Measurements from ENCODE around the gene MT1H. TPM values are rescaled to one million over a fixed set of nuclear protein-coding genes. Genes with fewer than 3 reads are reported as not detected.

Gene MT1H
- total RNA-seq, 2 experiments from 2014 or later = 0.61 TPM; not detected in 1

GRCh38 chr16:56686758-56687157 lies 17.1 kb downstream of the MT1H start:
- no peaks in the 10 kb centered on the region for H3K9me3 Mint-ChIP-seq (ENCODE audit: low read depth)

GRCh38 chr16:56688762-56689161 lies 19.1 kb downstream of the MT1H start:
- no peak for ATAC-seq
- POLR2A ChIA-PET = no interaction called here
- intact Hi-C loops (cut with DNase I, micrococcal nuclease) = no loop called here
- Mint-ChIP-seq H3K27ac (no peak overlapping the region), H3K4me3 (no peak overlapping the region), H3K9me3 (ENCODE audit: low read depth) (no peaks in the 10 kb centered on the region), H3K27me3 (no peaks in the 10 kb centered on the region), H3K4me1 (peaks cover 4% of the 10 kb centered on the region), H3K36me3 (ENCODE audit: low read depth) (peaks cover 14% of the 10 kb centered on the region)
- DNase-seq = no peak
- CTCF ChIA-PET = interaction anchor here (0.6 to 1.8 kb wide), 3 partner anchors 13 to 172 kb away, joined by 3 to 6 read pairs (median 3); no protein-coding TSS in a partner anchor

More at GRCh38 chr16:56686758-56687157, 17.1 kb downstream of the MT1H start:
- no peaks in the 10 kb centered on the region for H3K27me3 Mint-ChIP-seq
- intact Hi-C loops (cut with DNase I, micrococcal nuclease) = no loop called here
- no peak overlapping the region for H3K27ac Mint-ChIP-seq
- ATAC-seq (no peak), DNase-seq (no peak)
- POLR2A ChIA-PET = no interaction called here
- peaks cover 16% of the 10 kb centered on the region for H3K4me1 Mint-ChIP-seq
- CTCF ChIA-PET = no interaction called here
- H3K4me3 Mint-ChIP-seq = no peak overlapping the region
- peaks cover 17% of the 10 kb centered on the region for H3K36me3 Mint-ChIP-seq (ENCODE audit: low read depth)

- H3K4me3 Mint-ChIP-seq = no peak overlapping the region
- ChIA-PET POLR2A (no interaction called here), CTCF (interaction anchor here (1.0 to 1.8 kb wide), 2 partner anchors 13 kb away, joined by 3 to 6 read pairs; no protein-coding TSS in a partner anchor)
- DNase-seq = no peak
- peaks cover 3% of the 10 kb centered on the region for H3K4me1 Mint-ChIP-seq
- H3K27me3 Mint-ChIP-seq = no peaks in the 10 kb centered on the region
- H3K36me3 Mint-ChIP-seq (ENCODE audit: low read depth) = peaks cover 11% of the 10 kb centered on the region
- H3K27ac Mint-ChIP-seq = no peak overlapping the region
- no peak for ATAC-seq
- H3K9me3 Mint-ChIP-seq (ENCODE audit: low read depth) = no peaks in the 10 kb centered on the region
- intact Hi-C loops (cut with DNase I, micrococcal nuclease) = no loop called here
Measured at GRCh38 chr16:56689171-56689570, 19.6 kb downstream of the MT1H start.

GRCh38 chr16:56690420-56691122 lies 21.0 kb downstream of the MT1H start:
- CTCF ChIA-PET = interaction anchor here (0.6 kb wide), 1 partner anchor 10 kb away, joined by 3 read pairs; no protein-coding TSS in a partner anchor
- Mint-ChIP-seq H3K27ac (no peak overlapping the region), H3K4me3 (no peak overlapping the region), H3K9me3 (ENCODE audit: low read depth) (no peaks in the 10 kb centered on the region), H3K4me1 (no peaks in the 10 kb centered on the region), H3K27me3 (no peaks in the 10 kb centered on the region), H3K36me3 (ENCODE audit: low read depth) (peaks cover 9% of the 10 kb centered on the region)
- intact Hi-C loops (cut with DNase I, micrococcal nuclease) = no loop called here
- DNase-seq (no peak), ATAC-seq (no peak)
- POLR2A ChIA-PET = no interaction called here

- Mint-ChIP-seq H3K27ac (no peak overlapping the region), H3K4me3 (no peak overlapping the region), H3K4me1 (no peaks in the 10 kb centered on the region), H3K9me3 (ENCODE audit: low read depth) (no peaks in the 10 kb centered on the region), H3K27me3 (no peaks in the 10 kb centered on the region), H3K36me3 (ENCODE audit: low read depth) (peaks cover under 1% of the 10 kb centered on the region)
- ATAC-seq (no peak), DNase-seq (no peak)
- ChIA-PET CTCF (no interaction called here), POLR2A (no interaction called here)
- intact Hi-C loops (cut with DNase I, micrococcal nuclease) = no loop called here
Measured at GRCh38 chr16:56691885-56692284, 22.3 kb downstream of the MT1H start.

- Mint-ChIP-seq H3K4me3 (no peak overlapping the region), H3K27ac (no peak overlapping the region), H3K27me3 (no peaks in the 10 kb centered on the region), H3K4me1 (no peaks in the 10 kb centered on the region), H3K9me3 (ENCODE audit: low read depth) (no peaks in the 10 kb centered on the region), H3K36me3 (ENCODE audit: low read depth) (no peaks in the 10 kb centered on the region)
- intact Hi-C loops (cut with DNase I, micrococcal nuclease) = no loop called here
- no peak for ATAC-seq
- POLR2A ChIA-PET = no interaction called here
- CTCF ChIA-PET = interaction anchor here (0.6 to 2.3 kb wide), 2 partner anchors 14 to 118 kb away, joined by 3 to 8 read pairs; no protein-coding TSS in a partner anchor
- DNase-seq = no peak
Measured at GRCh38 chr16:56695246-56695645, 25.6 kb downstream of the MT1H start.

GRCh38 chr16:56697456-56698155 lies 28.0 kb downstream of the MT1H start:
- H3K27ac Mint-ChIP-seq = no peak overlapping the region
- H3K27me3 Mint-ChIP-seq = no peaks in the 10 kb centered on the region
- ChIA-PET CTCF (interaction anchor here (0.7 to 1.8 kb wide), 4 partner anchors 40 to 1232 kb away, joined by 3 to 8 read pairs (median 4); no protein-coding TSS in a partner anchor), POLR2A (no interaction called here)
- no peak for DNase-seq
- H3K4me3 Mint-ChIP-seq = no peak overlapping the region
- intact Hi-C loops (cut with DNase I, micrococcal nuclease) = no loop called here
- H3K36me3 Mint-ChIP-seq (ENCODE audit: low read depth) = no peaks in the 10 kb centered on the region
- peaks cover 8% of the 10 kb centered on the region for H3K4me1 Mint-ChIP-seq
- no peak for ATAC-seq
- H3K9me3 Mint-ChIP-seq (ENCODE audit: low read depth) = no peaks in the 10 kb centered on the region

- Mint-ChIP-seq H3K9me3 (ENCODE audit: low read depth) (no peaks in the 10 kb centered on the region), H3K27me3 (no peaks in the 10 kb centered on the region), H3K4me1 (peaks cover 8% of the 10 kb centered on the region), H3K27ac (no peak overlapping the region), H3K36me3 (ENCODE audit: low read depth) (no peaks in the 10 kb centered on the region), H3K4me3 (no peak overlapping the region)
- intact Hi-C loops (cut with DNase I, micrococcal nuclease) = no loop called here
- DNase-seq (no peak), ATAC-seq (no peak)
- ChIA-PET CTCF (interaction anchor here (0.6 to 4.0 kb wide), 7 partner anchors 16 to 223 kb away, joined by 3 to 74 read pairs (median 4); partner anchors contain the start of gene MT1X), POLR2A (no interaction called here)
Measured at GRCh38 chr16:56700195-56700594, 30.6 kb downstream of the MT1H start.

- ChIA-PET CTCF (interaction anchor here (0.6 to 4.0 kb wide), 12 partner anchors 17 to 223 kb away, joined by 3 to 74 read pairs (median 4); partner anchors contain the start of gene MT1X), POLR2A (no interaction called here)
- Mint-ChIP-seq H3K36me3 (ENCODE audit: low read depth) (no peaks in the 10 kb centered on the region), H3K27me3 (no peaks in the 10 kb centered on the region), H3K27ac (no peak overlapping the region), H3K9me3 (ENCODE audit: low read depth) (no peaks in the 10 kb centered on the region), H3K4me3 (no peak overlapping the region), H3K4me1 (peaks cover 8% of the 10 kb centered on the region)
- no peak for DNase-seq
- intact Hi-C loops (cut with DNase I, micrococcal nuclease) = no loop called here
- no peak for ATAC-seq
Measured at GRCh38 chr16:56700631-56701030, 31.0 kb downstream of the MT1H start.

- ATAC-seq (no peak), DNase-seq (no peak)
- Mint-ChIP-seq H3K4me1 (peaks cover 8% of the 10 kb centered on the region), H3K27ac (peak overlapping the region; percentile 42), H3K27me3 (no peaks in the 10 kb centered on the region), H3K36me3 (ENCODE audit: low read depth) (no peaks in the 10 kb centered on the region), H3K4me3 (no peak overlapping the region), H3K9me3 (ENCODE audit: low read depth) (no peaks in the 10 kb centered on the region)
- intact Hi-C loops (cut with DNase I, micrococcal nuclease) = no loop called here
- POLR2A ChIA-PET = interaction anchor here (0.5 to 1.5 kb wide), 5 partner anchors 19 to 716 kb away, joined by 3 to 10 read pairs (median 4); no protein-coding TSS in a partner anchor
- CTCF ChIA-PET = interaction anchor here (0.6 to 4.0 kb wide), 44 partner anchors 9 to 299 kb away, joined by 3 to 74 read pairs (median 5); partner anchors contain the start of genes BBS2, MT1X, MT2A and MT4
Measured at GRCh38 chr16:56701534-56701933, 31.9 kb downstream of the MT1H start.

- no peak for DNase-seq
Measured at GRCh38 chr16:56702836-56703235, 33.2 kb downstream of the MT1H start.

More at GRCh38 chr16:56702836-56703235, 33.2 kb downstream of the MT1H start:
- no peak overlapping the region for H3K4me3 Mint-ChIP-seq
- CTCF ChIA-PET = interaction anchor here (0.6 to 4.0 kb wide), 27 partner anchors 9 to 192 kb away, joined by 3 to 74 read pairs (median 5); partner anchors contain the start of genes BBS2, MT1X, MT2A and MT4
- intact Hi-C loops (cut with DNase I, micrococcal nuclease) = loop anchor here (1.0 kb wide), 8 partner anchors 21 to 252 kb away; partner anchors contain the start of genes MT1F (in 1 of the 2), MT1X (in 1 of the 2), NUDT21 (in 1 of the 2) and OGFOD1 (in 1 of the 2)
- peaks cover 8% of the 10 kb centered on the region for H3K4me1 Mint-ChIP-seq
- no peak overlapping the region for H3K27ac Mint-ChIP-seq
- no peaks in the 10 kb centered on the region for H3K27me3 Mint-ChIP-seq
- ATAC-seq = no peak
- no peaks in the 10 kb centered on the region for H3K36me3 Mint-ChIP-seq (ENCODE audit: low read depth)
- H3K9me3 Mint-ChIP-seq (ENCODE audit: low read depth) = no peaks in the 10 kb centered on the region
- POLR2A ChIA-PET = interaction anchor here (1.1 kb wide), 1 partner anchor 126 kb away, joined by 4 read pairs; no protein-coding TSS in a partner anchor
